ENCODE measurements around the gene EMC9.
A peak's percentile ranks its signal among the peaks of the same experiment; 100 is the strongest.

Gene EMC9

GRCh38 chr14:24130717-24131548, 10.5 kb downstream of the EMC9 start:
- DNase-seq, result no peak

- DNase-seq, result no peak
These were observed 11.0 kb downstream of the EMC9 start, which contains the start of gene FITM1 for GRCh38 chr14:24130380-24130716. TSS of gene FITM1 (plus strand) at chr14:24130659. CDS start at chr14:24131564, 905 bp downstream.

- DNase-seq, result no peak
These were observed 11.9 kb downstream of the EMC9 start for GRCh38 chr14:24129410-24129998.

- no peak for DNase-seq
These were observed 13.7 kb downstream of the EMC9 start for GRCh38 chr14:24127673-24128072.

GRCh38 chr14:24126939-24127338, 14.5 kb downstream of the EMC9 start:
- no peak for DNase-seq

GRCh38 chr14:24123424-24124417, 17.7 kb downstream of the EMC9 start:
- DNase-seq, result no peak

GRCh38 chr14:24122898-24123297, 18.5 kb downstream of the EMC9 start:
- DNase-seq, result no peak

- DNase-seq, result no peak
These were observed 19.0 kb downstream of the EMC9 start for GRCh38 chr14:24122416-24122815.

- DNase-seq, result no peak
These were observed 20.2 kb downstream of the EMC9 start for GRCh38 chr14:24121210-24121609.

- DNase-seq, result no peak
These were observed 21.7 kb downstream of the EMC9 start for GRCh38 chr14:24119691-24120090.

- DNase-seq, result no peak
These were observed 24.2 kb downstream of the EMC9 start for GRCh38 chr14:24117179-24117578.

- DNase-seq, result no peak
These were observed 25.1 kb downstream of the EMC9 start for GRCh38 chr14:24116128-24116814.

- no peak for DNase-seq
These were observed 25.8 kb downstream of the EMC9 start for GRCh38 chr14:24115422-24116127.

- DNase-seq, result peak; percentile 99
These were observed 26.6 kb downstream of the EMC9 start, which contains the start of the genes DCAF11 and NRL for GRCh38 chr14:24114532-24115421. TSS of gene DCAF11 (plus strand) at chr14:24114777. CDS start at chr14:24115595, 818 bp downstream. TSS of gene NRL (minus strand) at chr14:24114949. CDS start at chr14:24082848, 32,101 bp downstream.

- peak; percentile 87 for DNase-seq
These were observed 27.4 kb downstream of the EMC9 start for GRCh38 chr14:24113801-24114531.

GRCh38 chr14:24113379-24113800, 28.0 kb downstream of the EMC9 start:
- peak; percentile 12 for DNase-seq

- no peak for DNase-seq
These were observed 30.9 kb downstream of the EMC9 start for GRCh38 chr14:24110523-24110922.

GRCh38 chr14:24110060-24110459, 31.3 kb downstream of the EMC9 start:
- DNase-seq, result no peak

GRCh38 chr14:24108336-24108874, 33.0 kb downstream of the EMC9 start:
- no peak for DNase-seq
